Ishikawa (cell line): ENCODE results near the gene APOBEC3A.

Experiments
- CEBPB ChIP-seq: IDR thresholded peaks from 2 replicates; pipeline ENCODE4 v1.6.1; 2012
- CREB1 ChIP-seq: IDR thresholded peaks from 2 replicates; pipeline ENCODE4 v1.6.1; 2012; ENCODE audit warnings: low read depth
- EGR1 ChIP-seq: IDR thresholded peaks from 2 replicates; pipeline ENCODE4 v1.6.1; 2012
- EP300 ChIP-seq: IDR thresholded peaks from 2 replicates; pipeline ENCODE4 v1.6.1; 2012; ENCODE audit warnings: borderline replicate concordance
- FOXM1 ChIP-seq: IDR thresholded peaks from 2 replicates; pipeline ENCODE4 v1.6.1; 2012; ENCODE audit warnings: low read depth, borderline replicate concordance
- NFIC ChIP-seq: IDR thresholded peaks from 2 replicates; pipeline ENCODE4 v1.6.1; 2012
- RAD21 ChIP-seq: IDR thresholded peaks from 2 replicates; pipeline ENCODE4 v1.6.1; 2012; ENCODE audit warnings: low read depth
- TAF1 ChIP-seq: IDR thresholded peaks from 2 replicates; pipeline ENCODE4 v1.6.1; 2012; ENCODE audit warnings: low read depth, mild to moderate bottlenecking
- TCF12 ChIP-seq: IDR thresholded peaks from 2 replicates; pipeline ENCODE4 v1.6.1; 2012; ENCODE audit warnings: low read depth
- TEAD4 ChIP-seq: IDR thresholded peaks from 2 replicates; pipeline ENCODE4 v1.6.1; 2012
- YY1 ChIP-seq: IDR thresholded peaks from 2 replicates; pipeline ENCODE4 v1.6.1; 2012; ENCODE audit warnings: low read depth
- ZBTB7A ChIP-seq: IDR thresholded peaks from 2 replicates; pipeline ENCODE4 v1.6.1; 2012; ENCODE audit warnings: low read depth
- TF ChIP-seq, protein P1 (sequence below): IDR thresholded peaks from 2 replicates; pipeline ENCODE4 v1.6.1; 2012; ENCODE audit warnings: low read depth, mild to moderate bottlenecking
- TF ChIP-seq, protein P2 (sequence below): IDR thresholded peaks from 2 replicates; pipeline ENCODE4 v1.6.1; 2012
- TF ChIP-seq, protein P3 (sequence below): IDR thresholded peaks from 2 replicates; pipeline ENCODE4 v1.6.1; 2012

Gene APOBEC3A

DNA sequence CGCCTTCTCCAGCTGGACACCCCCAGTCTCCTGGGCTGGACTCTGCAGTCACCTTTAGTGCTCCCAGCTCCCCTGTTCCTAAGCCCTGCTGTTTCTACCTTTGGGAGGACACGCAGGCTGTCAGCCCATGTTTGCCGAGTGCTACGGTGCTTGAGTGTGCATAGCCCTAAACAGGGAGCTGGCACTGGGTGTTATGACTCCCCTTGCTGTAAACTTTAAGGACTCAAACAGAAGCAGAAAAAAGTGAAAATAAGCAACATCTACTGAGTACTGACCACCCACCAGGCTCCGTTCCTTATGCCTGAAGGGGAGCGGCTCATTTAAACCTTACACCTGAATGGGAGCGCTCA, 17.4 kb downstream of the APOBEC3A start:
- TF ChIP-seq FOXM1 (no peak), TCF12 (no peak), EP300 (no peak), TAF1 (no peak), CREB1 (no peak), CEBPB (no peak), YY1 (no peak), TEAD4 (no peak), RAD21 (no peak)

DNA sequence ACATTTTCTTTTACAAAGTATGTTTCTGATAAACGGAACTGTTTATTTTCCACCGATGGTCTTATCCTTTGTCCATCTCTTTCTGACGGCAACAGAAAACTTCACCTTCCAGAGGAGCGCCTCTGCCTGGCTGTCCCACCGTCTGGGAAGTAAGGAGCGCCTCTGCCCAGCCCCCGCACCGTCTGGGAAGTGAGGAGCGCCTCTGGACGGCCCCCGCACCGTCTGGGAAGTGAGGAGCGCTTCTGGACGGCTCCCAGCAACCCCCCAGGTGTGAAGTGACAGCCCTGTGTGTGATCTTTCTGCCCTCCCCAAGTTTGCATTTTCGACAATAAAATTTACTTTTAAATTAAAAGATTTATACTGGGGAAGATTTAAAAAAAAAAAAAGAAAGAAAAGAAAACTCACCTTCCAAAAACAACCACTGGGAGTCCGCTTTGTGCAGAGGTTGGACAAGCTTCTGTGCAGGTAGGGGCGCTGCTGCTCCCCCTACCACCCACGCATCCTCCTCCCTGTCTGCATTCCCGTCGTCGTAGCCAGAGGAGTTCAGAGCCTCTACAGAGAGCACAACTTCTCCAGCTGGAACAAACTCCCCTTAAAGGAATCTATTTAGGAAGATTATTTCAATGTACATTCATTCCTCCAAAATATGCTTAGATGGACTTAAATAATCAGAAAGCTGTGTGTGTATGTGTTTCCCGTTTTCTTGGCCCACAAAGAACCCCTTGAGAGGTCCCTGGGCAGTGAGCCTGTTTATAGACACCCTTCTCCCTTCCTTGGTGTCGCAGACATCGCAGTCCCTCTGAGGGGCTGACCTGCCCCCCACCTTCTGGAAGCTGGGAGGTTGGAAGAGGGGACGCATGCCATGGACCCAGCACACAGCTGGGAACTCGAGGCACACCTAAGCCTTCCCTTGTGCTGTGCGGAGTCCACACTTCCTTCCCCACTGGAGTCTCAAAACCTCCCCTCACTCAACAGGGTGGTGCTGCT, 23.9 kb downstream of the APOBEC3A start:
- TF ChIP-seq EP300 (no peak), TCF12 (no peak), CREB1 (no peak), TEAD4 (0 out of 2 replicates have a peak, but pooled peaks have one; percentile 20), CEBPB (no peak), RAD21 (peak; percentile 34), ZBTB7A (peak; percentile 57; the same call in 1 of the 2 replicates), TAF1 (no peak), EGR1 (peak; percentile 98), FOXM1 (no peak), NFIC (no peak), YY1 (no peak)
- TF ChIP-seq, protein P1, sequence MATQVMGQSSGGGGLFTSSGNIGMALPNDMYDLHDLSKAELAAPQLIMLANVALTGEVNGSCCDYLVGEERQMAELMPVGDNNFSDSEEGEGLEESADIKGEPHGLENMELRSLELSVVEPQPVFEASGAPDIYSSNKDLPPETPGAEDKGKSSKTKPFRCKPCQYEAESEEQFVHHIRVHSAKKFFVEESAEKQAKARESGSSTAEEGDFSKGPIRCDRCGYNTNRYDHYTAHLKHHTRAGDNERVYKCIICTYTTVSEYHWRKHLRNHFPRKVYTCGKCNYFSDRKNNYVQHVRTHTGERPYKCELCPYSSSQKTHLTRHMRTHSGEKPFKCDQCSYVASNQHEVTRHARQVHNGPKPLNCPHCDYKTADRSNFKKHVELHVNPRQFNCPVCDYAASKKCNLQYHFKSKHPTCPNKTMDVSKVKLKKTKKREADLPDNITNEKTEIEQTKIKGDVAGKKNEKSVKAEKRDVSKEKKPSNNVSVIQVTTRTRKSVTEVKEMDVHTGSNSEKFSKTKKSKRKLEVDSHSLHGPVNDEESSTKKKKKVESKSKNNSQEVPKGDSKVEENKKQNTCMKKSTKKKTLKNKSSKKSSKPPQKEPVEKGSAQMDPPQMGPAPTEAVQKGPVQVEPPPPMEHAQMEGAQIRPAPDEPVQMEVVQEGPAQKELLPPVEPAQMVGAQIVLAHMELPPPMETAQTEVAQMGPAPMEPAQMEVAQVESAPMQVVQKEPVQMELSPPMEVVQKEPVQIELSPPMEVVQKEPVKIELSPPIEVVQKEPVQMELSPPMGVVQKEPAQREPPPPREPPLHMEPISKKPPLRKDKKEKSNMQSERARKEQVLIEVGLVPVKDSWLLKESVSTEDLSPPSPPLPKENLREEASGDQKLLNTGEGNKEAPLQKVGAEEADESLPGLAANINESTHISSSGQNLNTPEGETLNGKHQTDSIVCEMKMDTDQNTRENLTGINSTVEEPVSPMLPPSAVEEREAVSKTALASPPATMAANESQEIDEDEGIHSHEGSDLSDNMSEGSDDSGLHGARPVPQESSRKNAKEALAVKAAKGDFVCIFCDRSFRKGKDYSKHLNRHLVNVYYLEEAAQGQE: no peak
- TF ChIP-seq, protein P2, sequence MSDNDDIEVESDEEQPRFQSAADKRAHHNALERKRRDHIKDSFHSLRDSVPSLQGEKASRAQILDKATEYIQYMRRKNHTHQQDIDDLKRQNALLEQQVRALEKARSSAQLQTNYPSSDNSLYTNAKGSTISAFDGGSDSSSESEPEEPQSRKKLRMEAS: no peak
- TF ChIP-seq, protein P3, sequence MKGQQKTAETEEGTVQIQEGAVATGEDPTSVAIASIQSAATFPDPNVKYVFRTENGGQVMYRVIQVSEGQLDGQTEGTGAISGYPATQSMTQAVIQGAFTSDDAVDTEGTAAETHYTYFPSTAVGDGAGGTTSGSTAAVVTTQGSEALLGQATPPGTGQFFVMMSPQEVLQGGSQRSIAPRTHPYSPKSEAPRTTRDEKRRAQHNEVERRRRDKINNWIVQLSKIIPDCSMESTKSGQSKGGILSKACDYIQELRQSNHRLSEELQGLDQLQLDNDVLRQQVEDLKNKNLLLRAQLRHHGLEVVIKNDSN: no peak

DNA sequence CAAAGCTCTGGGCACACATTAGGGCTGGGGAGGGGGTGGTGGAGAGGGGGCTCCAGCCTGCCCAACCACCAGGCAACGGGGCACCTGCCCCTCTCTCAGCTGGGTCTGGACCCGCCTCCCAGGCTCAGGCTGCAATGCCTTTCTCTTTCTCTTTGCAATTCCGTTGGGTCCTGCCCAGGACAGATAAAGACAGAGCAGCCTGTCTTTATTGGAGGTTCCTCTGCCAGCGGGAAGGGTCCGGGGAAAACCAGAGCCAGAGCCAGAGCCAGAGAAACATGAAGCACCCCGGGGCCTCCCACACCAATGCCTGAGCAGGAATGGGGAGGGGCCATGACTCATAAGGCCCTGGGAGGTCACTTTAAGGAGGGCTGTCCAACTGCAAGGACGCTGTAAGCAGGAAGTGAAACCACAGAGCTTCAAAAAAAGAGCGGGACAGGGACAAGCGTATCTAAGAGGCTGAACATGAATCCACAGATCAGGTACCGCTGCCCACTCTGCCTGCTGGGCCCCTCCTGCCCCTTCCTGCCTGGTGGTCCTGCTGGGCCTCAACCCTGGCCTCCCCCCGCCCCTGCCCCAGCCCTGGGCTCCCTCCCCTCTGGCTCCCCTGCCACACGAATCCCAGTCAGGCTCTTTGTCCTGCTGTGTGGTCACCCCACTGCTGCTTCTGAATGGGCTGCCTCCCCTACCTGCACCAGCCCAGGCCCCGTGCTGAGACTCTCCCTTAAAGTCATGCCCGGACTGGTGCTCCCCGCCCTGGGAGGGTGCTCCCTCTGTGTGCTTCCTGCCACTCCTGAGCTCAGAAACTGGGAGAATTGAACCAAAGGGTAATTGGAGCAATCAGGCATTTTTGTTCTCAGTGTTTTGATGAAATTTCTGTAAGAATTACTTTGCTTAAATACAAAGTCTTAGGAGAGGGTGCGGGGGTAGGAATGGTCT, 24.9 kb downstream of the APOBEC3A start, which contains the start of gene APOBEC3B:
TSS of gene APOBEC3B (plus strand) at position 356 of the 936 bp plus-strand sequence. CDS start at position 463, 107 bp downstream.
- TF ChIP-seq, protein P3: no peak
- TF ChIP-seq EGR1 (0 out of 2 replicates have a peak, but pooled peaks have one; percentile 32), TEAD4 (peak; percentile 71), FOXM1 (0 out of 2 replicates have a peak, but pooled peaks have one; percentile 26), ZBTB7A (no peak), NFIC (peak; percentile 53; the same call in 1 of the 2 replicates), TAF1 (no peak), TCF12 (peak; percentile 76), CEBPB (no peak), EP300 (peak; percentile 63; the same call in 1 of the 2 replicates), CREB1 (no peak), YY1 (no peak), RAD21 (no peak)
- TF ChIP-seq, protein P1: no peak
- TF ChIP-seq, protein P2: peak; percentile 88

DNA sequence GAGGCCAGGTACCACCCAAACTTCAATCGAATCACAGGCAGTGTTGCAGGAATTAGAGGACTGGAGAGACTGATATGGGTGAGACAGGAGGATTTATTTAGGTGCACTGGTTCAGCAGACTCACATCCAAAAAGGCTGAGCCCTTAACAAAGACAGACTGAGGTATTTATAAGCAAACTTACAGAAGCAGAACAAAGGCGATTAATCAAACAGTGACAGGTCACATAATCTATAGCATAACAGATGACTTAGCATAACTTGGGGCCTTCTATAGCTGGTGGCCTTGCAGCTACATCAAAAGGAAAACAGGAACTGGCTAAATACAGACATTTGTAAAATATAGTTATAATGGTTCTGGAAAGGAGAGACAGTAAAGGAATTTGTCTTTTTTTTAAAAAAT, 26.8 kb downstream of the APOBEC3A start:
- no peak for TF ChIP-seq TAF1
- TF ChIP-seq EP300: no peak
- no peak for TF ChIP-seq FOXM1
- no peak for TF ChIP-seq EGR1
- TF ChIP-seq CEBPB: no peak
- no peak for TF ChIP-seq ZBTB7A
- no peak for TF ChIP-seq NFIC
